NCI-H2029 (cell line): ENCODE data around the gene CORO6.

Source experiments
- DNase-seq: peaks from one replicate; lab custom pipeline; 2025; lab: John Stamatoyannopoulos, UW

The CORO6 gene

GRCh38 chr17:29613352-29613837, 9.3 kb downstream of the CORO6 start:
- DNase-seq: no peak

- DNase-seq: no peak
These were observed 10.1 kb downstream of the CORO6 start for GRCh38 chr17:29612404-29613280.

GRCh38 chr17:29612094-29612403, 10.7 kb downstream of the CORO6 start:
- DNase-seq: no peak

GRCh38 chr17:29611351-29612093, 11.2 kb downstream of the CORO6 start:
- no peak for DNase-seq

- DNase-seq: no peak
These were observed 12.3 kb downstream of the CORO6 start for GRCh38 chr17:29610395-29610794.

GRCh38 chr17:29608986-29609385, 13.7 kb downstream of the CORO6 start:
- DNase-seq: no peak

GRCh38 chr17:29607557-29608195, 15.0 kb downstream of the CORO6 start:
- no peak for DNase-seq

GRCh38 chr17:29603109-29603674, 19.5 kb downstream of the CORO6 start:
- DNase-seq: no peak

GRCh38 chr17:29597361-29598172, 25.1 kb downstream of the CORO6 start:
- DNase-seq: no peak

- DNase-seq: no peak
These were observed 25.9 kb downstream of the CORO6 start for GRCh38 chr17:29596811-29597210.

GRCh38 chr17:29595943-29596774, 26.6 kb downstream of the CORO6 start:
- DNase-seq: no peak

GRCh38 chr17:29595107-29595942, 27.4 kb downstream of the CORO6 start:
- no peak for DNase-seq

GRCh38 chr17:29594519-29595090, 28.1 kb downstream of the CORO6 start:
- DNase-seq: no peak

GRCh38 chr17:29593591-29594518, 28.9 kb downstream of the CORO6 start:
- no peak for DNase-seq

- peak; percentile 43 for DNase-seq
These were observed 29.7 kb downstream of the CORO6 start, which contains the start of gene ANKRD13B for GRCh38 chr17:29592850-29593551. ANKRD13B (plus strand) TSS chr17:29593132; CDS start chr17:29593622, 490 bp downstream.

GRCh38 chr17:29591737-29592608, 30.7 kb downstream of the CORO6 start:
- DNase-seq: peak; percentile 87
